SK-N-SH (cell line): ENCODE data around the gene CDH23. TPM values are rescaled to one million over a fixed set of nuclear protein-coding genes. Genes with fewer than 3 reads are reported as not detected.

ENCODE experiments used
- CTCF ChIA-PET: fragments of 300-600, 350-600 bp; formaldehyde crosslinking; extraction: SDS; loops from one replicate; lab custom pipeline; 2021; lab: Yijun Ruan, JAX
- POLR2A ChIA-PET: fragments of 350-600 bp; sonication (Branson Sonifier 250); formaldehyde crosslinking; extraction: SDS; loops from one replicate; lab custom pipeline; 2020; ENCODE audit warnings: antibody characterized with exemption, inconsistent platforms; lab: Yijun Ruan, JAX
- DNase-seq: peaks from one replicate; pipeline ENCODE4 v3.0.0; 2012
- H2AFZ ChIP-seq: fragments of 200-600 bp; sonication (generic); 2 replicates; pipeline ENCODE4 v1.8.1; 2016; ENCODE audit warnings: antibody characterized with exemption, mild to moderate bottlenecking, low read depth
- H3F3A ChIP-seq: fragments of 200-600 bp; sonication (generic); replicated peaks from 2 replicates; pipeline ENCODE3; 2016; ENCODE audit warnings: antibody characterized with exemption, mild to moderate bottlenecking; ENCODE audit not compliant: insufficient read depth
- H3K27ac ChIP-seq, 2 experiments: fragments of 200-500 bp in 1 of 2; fragments of 200-600 bp in 1 of 2; sonication (Bioruptor generic) in 1 of 2; sonication (generic), shearing (Covaris generic) in 1 of 2; 2 replicates each; pipeline versions ENCODE4 v1.5.1 to v1.6.1; 2014 to 2016; ENCODE audit warnings: low read depth in 2 of 2, inconsistent platforms in 1 of 2, low read length in 1 of 2, mild to moderate bottlenecking in 1 of 2, mixed read lengths in 1 of 2
- H3K27me3 ChIP-seq: fragments of 200-600 bp; sonication (generic), shearing (Covaris generic); 2 replicates; pipeline ENCODE4 v1.6.1; 2016; ENCODE audit warnings: mixed run types; ENCODE audit not compliant: insufficient read depth
- H3K36me3 ChIP-seq, 2 experiments: fragments of 200-500 bp in 1 of 2; fragments of 200-600 bp in 1 of 2; sonication (Bioruptor generic) in 1 of 2; sonication (generic) in 1 of 2; replicated peaks in 1 of 2; 2 replicates each; pipeline versions ENCODE3 to v1.5.1; 2014 to 2016; ENCODE audit warnings: low read length in 1 of 2, mild to moderate bottlenecking in 1 of 2; ENCODE audit not compliant: insufficient read depth in 2 of 2, control insufficient read depth in 1 of 2
- H3K4me1 ChIP-seq, 2 experiments: fragments of 200-500 bp in 1 of 2; fragments of 200-600 bp in 1 of 2; sonication (Bioruptor generic) in 1 of 2; sonication (generic), shearing (Covaris generic) in 1 of 2; 2 replicates each; pipeline versions ENCODE4 v1.5.1 to v1.6.1; 2014 to 2016; ENCODE audit warnings: low read depth in 1 of 2, low read length in 1 of 2, mixed run types in 1 of 2; ENCODE audit not compliant: insufficient read depth in 2 of 2, control insufficient read depth in 1 of 2
- H3K4me2 ChIP-seq: fragments of 200-600 bp; sonication (generic), shearing (Covaris generic); 2 replicates; pipeline ENCODE4 v1.6.1; 2017; ENCODE audit warnings: mixed run types
- H3K4me3 ChIP-seq, 2 experiments: fragments of 200-500 bp in 1 of 2; fragments of 200-600 bp in 1 of 2; sonication (Bioruptor generic) in 1 of 2; sonication (generic), shearing (Covaris generic) in 1 of 2; 2 replicates each; pipeline versions ENCODE4 v1.5.1 to v1.8.1; 2014 to 2016; ENCODE audit warnings: low read depth in 2 of 2, inconsistent platforms in 1 of 2, low read length in 1 of 2, mild to moderate bottlenecking in 1 of 2, mixed read lengths in 1 of 2, moderate library complexity in 1 of 2
- H3K79me2 ChIP-seq: fragments of 200-600 bp; sonication (generic); 2 replicates; pipeline ENCODE4 v1.8.1; 2017; ENCODE audit warnings: mild to moderate bottlenecking; ENCODE audit not compliant: insufficient read depth
- H3K9ac ChIP-seq: fragments of 200-600 bp; sonication (generic); 2 replicates; pipeline ENCODE4 v1.6.1; 2017; ENCODE audit warnings: mixed run types
- H3K9me2 ChIP-seq: fragments of 200-600 bp; sonication (generic); 2 replicates; pipeline ENCODE4 v1.6.1; 2017; ENCODE audit warnings: mixed run types
- H3K9me3 ChIP-seq: fragments of 200-600 bp; sonication (generic); 2 replicates; pipeline ENCODE4 v1.6.1; 2017; ENCODE audit warnings: mixed run types, mild to moderate bottlenecking, moderate library complexity
- H4K20me1 ChIP-seq: fragments of 200-600 bp; sonication (generic); 2 replicates; pipeline ENCODE4 v1.6.1; 2017; ENCODE audit warnings: mild to moderate bottlenecking, mixed run types; ENCODE audit not compliant: insufficient read depth
- EP300 ChIP-seq, 2 experiments: IDR thresholded peaks; 2 replicates each; pipeline versions ENCODE4 v1.4.0 to v1.6.1; 2012; ENCODE audit warnings: borderline replicate concordance in 1 of 2, low read depth in 1 of 2, low read length in 1 of 2
- FOSL2 ChIP-seq: IDR thresholded peaks from 2 replicates; pipeline ENCODE4 v1.4.0; 2012; ENCODE audit warnings: low read depth, mild to moderate bottlenecking, moderate library complexity, borderline replicate concordance
- FOXJ3 ChIP-seq: sonication (generic); formaldehyde crosslinking; IDR thresholded peaks from 2 replicates; pipeline ENCODE4 v1.5.1; 2020; ENCODE audit warnings: mild to moderate bottlenecking, missing genetic modification reagents
- GABPA ChIP-seq: IDR thresholded peaks from 2 replicates; pipeline ENCODE4 v1.4.0; 2012; ENCODE audit warnings: low read depth, mild to moderate bottlenecking
- GATA2 ChIP-seq: sonication (generic); formaldehyde crosslinking; IDR thresholded peaks from 2 replicates; pipeline ENCODE4 v1.5.0; 2020; ENCODE audit warnings: mild to moderate bottlenecking, missing genetic modification reagents
- IRF3 ChIP-seq: fragments of 150-350 bp; IDR thresholded peaks from 2 replicates; pipeline ENCODE4 v1.6.1; 2016; ENCODE audit warnings: mild to moderate bottlenecking, low read depth, low read length
- JUND ChIP-seq: IDR thresholded peaks from 2 replicates; pipeline ENCODE4 v1.4.0; 2012
- MEF2A ChIP-seq: IDR thresholded peaks from 2 replicates; pipeline ENCODE4 v1.4.0; 2012; ENCODE audit warnings: low read depth, borderline replicate concordance
- MXI1 ChIP-seq: IDR thresholded peaks from 2 replicates; pipeline ENCODE4 v1.6.1; 2012; ENCODE audit warnings: mild to moderate bottlenecking, low read depth, low read length, improper control_type of control experiment
- NRF1 ChIP-seq: IDR thresholded peaks from 2 replicates; pipeline ENCODE4 v1.6.1; 2012; ENCODE audit warnings: low read depth, mild to moderate bottlenecking, low read length
- POLR2AphosphoS5 ChIP-seq: IDR thresholded peaks from 2 replicates; pipeline ENCODE4 v1.6.1; 2012; ENCODE audit warnings: low read depth, low read length
- RAD21 ChIP-seq: IDR thresholded peaks from 2 replicates; pipeline ENCODE4 v1.6.1; 2012; ENCODE audit warnings: mild to moderate bottlenecking, low read length
- RCOR1 ChIP-seq: fragments of 150-350 bp; IDR thresholded peaks from 2 replicates; pipeline ENCODE4 v1.6.1; 2017; ENCODE audit warnings: antibody characterized with exemption, low read length
- RFX5 ChIP-seq: IDR thresholded peaks from 2 replicates; pipeline ENCODE4 v1.6.1; 2012; ENCODE audit warnings: mild to moderate bottlenecking, improper control_type of control experiment, low read length
- RXRA ChIP-seq: IDR thresholded peaks from 2 replicates; pipeline ENCODE4 v1.4.0; 2012; ENCODE audit warnings: low read depth, mild to moderate bottlenecking, borderline replicate concordance
- SIN3A ChIP-seq: IDR thresholded peaks from 2 replicates; pipeline ENCODE4 v1.6.1; 2012; ENCODE audit warnings: low read depth, mild to moderate bottlenecking, low read length, moderate library complexity, borderline replicate concordance
- SMC3 ChIP-seq: IDR thresholded peaks from 2 replicates; pipeline ENCODE4 v1.6.1; 2012; ENCODE audit warnings: low read depth, low read length, improper control_type of control experiment
- TAF1 ChIP-seq: IDR thresholded peaks from 2 replicates; pipeline ENCODE4 v1.6.1; 2012; ENCODE audit warnings: low read depth, mild to moderate bottlenecking, low read length, moderate library complexity, borderline replicate concordance
- USF1 ChIP-seq: IDR thresholded peaks from 2 replicates; pipeline ENCODE4 v1.4.0; 2012; ENCODE audit warnings: low read depth, borderline replicate concordance
- USF2 ChIP-seq: fragments of 150-350 bp; IDR thresholded peaks from 2 replicates; pipeline ENCODE4 v1.6.1; 2017; ENCODE audit warnings: antibody characterized with exemption, low read length, low read depth, borderline replicate concordance
- YY1 ChIP-seq: IDR thresholded peaks from 2 replicates; pipeline ENCODE4 v1.4.0; 2012; ENCODE audit warnings: low read depth, mild to moderate bottlenecking
- WGBS: methylation state at CpG from one replicate; pipeline ENCODE4 v1.1.6; 2017; ENCODE audit warnings: low lambda C conversion rate; 5-methylcytosine and 5-hydroxymethylcytosine counted together
- polyA plus RNA-seq, 3 experiments: library from polyadenylated mRNA; depleted of rRNA; stranded (reverse); fragments of >200 nt; gene quantifications; 2 replicates each; pipeline ENCODE4 v1.2.3, GENCODE V29; 2012
- TF ChIP-seq, protein P1 (sequence below): IDR thresholded peaks from 2 replicates; pipeline ENCODE4 v1.4.0; 2012; ENCODE audit warnings: low read depth
- TF ChIP-seq, protein P2 (sequence below): IDR thresholded peaks from 2 replicates; pipeline ENCODE4 v1.6.1; 2012; ENCODE audit warnings: mild to moderate bottlenecking, low read depth, low read length, moderate library complexity
- TF ChIP-seq, protein P3 (sequence below): IDR thresholded peaks from 2 replicates; pipeline ENCODE4; 2012

The CDH23 gene
- polyA plus RNA-seq, 1 of the 3 experiments (the other 2 are of a cell fraction), result 0.03 TPM

GRCh38 chr10:71850743-71851464 lies 454.2 kb downstream of the CDH23 start, which contains the start of gene PSAP:
Gene PSAP, minus strand, starts transcription at chr10:71851251. Its CDS starts 30 bp downstream, at chr10:71851221.
- peak within 1 kb of the TSS; percentile 87 for H3K4me2 ChIP-seq
- WGBS, result under 1% methylated on average over 36 of the region's 49 CpGs
- H2AFZ ChIP-seq, result peak within 1 kb of the TSS; percentile 77; the same call in 1 of the 2 replicates
- H4K20me1 ChIP-seq, result peaks cover 45% of the 10 kb centered on the region
- no peaks in the 10 kb centered on the region for H3K9me3 ChIP-seq
- H3K4me3 ChIP-seq, result peak within 1 kb of the TSS; percentile 87 to 96
- H3K27me3 ChIP-seq, result no peaks in the 10 kb centered on the region
- peak within 1 kb of the TSS; percentile 97 for H3K9ac ChIP-seq
- ChIA-PET POLR2A (interaction anchor here (0.6 to 2.4 kb wide), 8 partner anchors 10 to 339 kb away, joined by 3 to 17 read pairs (median 4); no protein-coding TSS in a partner anchor), CTCF (interaction anchor here (0.6 to 2.3 kb wide), 11 partner anchors 10 to 132 kb away, joined by 3 to 11 read pairs (median 3); no protein-coding TSS in a partner anchor)
- H3K27ac ChIP-seq, result peak within 1 kb of the TSS; percentile 85 to 97
- H3K79me2 ChIP-seq, result peaks cover 51% of the 10 kb centered on the region
- no peaks in the 10 kb centered on the region for H3F3A ChIP-seq
- DNase-seq, result peak; percentile 99
- H3K4me1 ChIP-seq, result peaks cover 15 to 24% of the 10 kb centered on the region in 2 experiments; a peak in 3 of 4 replicates
- peaks cover 0 to 6% of the 10 kb centered on the region in 2 experiments for H3K36me3 ChIP-seq
- no peaks in the 10 kb centered on the region for H3K9me2 ChIP-seq
- TF ChIP-seq JUND (peak; percentile 75), IRF3 (no peak), USF2 (peak; percentile 55; the same call in 1 of the 2 replicates), GABPA (0 out of 2 replicates have a peak, but pooled peaks have one; percentile 24), POLR2AphosphoS5 (peak; percentile 98), NRF1 (peak; percentile 76), USF1 (peak; percentile 81; the same call in 1 of the 2 replicates), MEF2A (no peak), SIN3A (peak; percentile 81; the same call in 1 of the 2 replicates), FOSL2 (peak; percentile 70; the same call in 1 of the 2 replicates), YY1 (no peak), SMC3 (no peak; the same call in 1 of the 2 replicates), MXI1 (peak; percentile 95), RXRA (peak; percentile 34; the same call in 1 of the 2 replicates), GATA2 (CRISPR knock-in tag) (peak; percentile 92), EP300 (IDR thresholded peaks at IDR 0.05; ENCODE audit: borderline replicate concordance in 1 of 2, low read depth in 1 of 2, low read length in 1 of 2) (peak in 1 of 2 experiments; percentile 58; a peak in 1 of 4 replicates), RFX5 (no peak), RAD21 (no peak), RCOR1 (0 out of 2 replicates have a peak, but pooled peaks have one; percentile 10), TAF1 (peak; percentile 65; the same call in 1 of the 2 replicates), FOXJ3 (CRISPR knock-in tag) (peak; percentile 31; the same call in 1 of the 2 replicates)
- TF ChIP-seq, protein P1, sequence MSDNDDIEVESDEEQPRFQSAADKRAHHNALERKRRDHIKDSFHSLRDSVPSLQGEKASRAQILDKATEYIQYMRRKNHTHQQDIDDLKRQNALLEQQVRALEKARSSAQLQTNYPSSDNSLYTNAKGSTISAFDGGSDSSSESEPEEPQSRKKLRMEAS, result peak; percentile 41; the same call in 1 of the 2 replicates
- TF ChIP-seq, protein P2, sequence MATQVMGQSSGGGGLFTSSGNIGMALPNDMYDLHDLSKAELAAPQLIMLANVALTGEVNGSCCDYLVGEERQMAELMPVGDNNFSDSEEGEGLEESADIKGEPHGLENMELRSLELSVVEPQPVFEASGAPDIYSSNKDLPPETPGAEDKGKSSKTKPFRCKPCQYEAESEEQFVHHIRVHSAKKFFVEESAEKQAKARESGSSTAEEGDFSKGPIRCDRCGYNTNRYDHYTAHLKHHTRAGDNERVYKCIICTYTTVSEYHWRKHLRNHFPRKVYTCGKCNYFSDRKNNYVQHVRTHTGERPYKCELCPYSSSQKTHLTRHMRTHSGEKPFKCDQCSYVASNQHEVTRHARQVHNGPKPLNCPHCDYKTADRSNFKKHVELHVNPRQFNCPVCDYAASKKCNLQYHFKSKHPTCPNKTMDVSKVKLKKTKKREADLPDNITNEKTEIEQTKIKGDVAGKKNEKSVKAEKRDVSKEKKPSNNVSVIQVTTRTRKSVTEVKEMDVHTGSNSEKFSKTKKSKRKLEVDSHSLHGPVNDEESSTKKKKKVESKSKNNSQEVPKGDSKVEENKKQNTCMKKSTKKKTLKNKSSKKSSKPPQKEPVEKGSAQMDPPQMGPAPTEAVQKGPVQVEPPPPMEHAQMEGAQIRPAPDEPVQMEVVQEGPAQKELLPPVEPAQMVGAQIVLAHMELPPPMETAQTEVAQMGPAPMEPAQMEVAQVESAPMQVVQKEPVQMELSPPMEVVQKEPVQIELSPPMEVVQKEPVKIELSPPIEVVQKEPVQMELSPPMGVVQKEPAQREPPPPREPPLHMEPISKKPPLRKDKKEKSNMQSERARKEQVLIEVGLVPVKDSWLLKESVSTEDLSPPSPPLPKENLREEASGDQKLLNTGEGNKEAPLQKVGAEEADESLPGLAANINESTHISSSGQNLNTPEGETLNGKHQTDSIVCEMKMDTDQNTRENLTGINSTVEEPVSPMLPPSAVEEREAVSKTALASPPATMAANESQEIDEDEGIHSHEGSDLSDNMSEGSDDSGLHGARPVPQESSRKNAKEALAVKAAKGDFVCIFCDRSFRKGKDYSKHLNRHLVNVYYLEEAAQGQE, result no peak; the same call in 1 of the 2 replicates
- TF ChIP-seq, protein P3, sequence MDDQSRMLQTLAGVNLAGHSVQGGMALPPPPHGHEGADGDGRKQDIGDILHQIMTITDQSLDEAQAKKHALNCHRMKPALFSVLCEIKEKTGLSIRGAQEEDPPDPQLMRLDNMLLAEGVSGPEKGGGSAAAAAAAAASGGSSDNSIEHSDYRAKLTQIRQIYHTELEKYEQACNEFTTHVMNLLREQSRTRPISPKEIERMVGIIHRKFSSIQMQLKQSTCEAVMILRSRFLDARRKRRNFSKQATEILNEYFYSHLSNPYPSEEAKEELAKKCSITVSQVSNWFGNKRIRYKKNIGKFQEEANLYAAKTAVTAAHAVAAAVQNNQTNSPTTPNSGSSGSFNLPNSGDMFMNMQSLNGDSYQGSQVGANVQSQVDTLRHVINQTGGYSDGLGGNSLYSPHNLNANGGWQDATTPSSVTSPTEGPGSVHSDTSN, result peak; percentile 82
